ENCODE data around the gene SLC7A1.

DNA sequence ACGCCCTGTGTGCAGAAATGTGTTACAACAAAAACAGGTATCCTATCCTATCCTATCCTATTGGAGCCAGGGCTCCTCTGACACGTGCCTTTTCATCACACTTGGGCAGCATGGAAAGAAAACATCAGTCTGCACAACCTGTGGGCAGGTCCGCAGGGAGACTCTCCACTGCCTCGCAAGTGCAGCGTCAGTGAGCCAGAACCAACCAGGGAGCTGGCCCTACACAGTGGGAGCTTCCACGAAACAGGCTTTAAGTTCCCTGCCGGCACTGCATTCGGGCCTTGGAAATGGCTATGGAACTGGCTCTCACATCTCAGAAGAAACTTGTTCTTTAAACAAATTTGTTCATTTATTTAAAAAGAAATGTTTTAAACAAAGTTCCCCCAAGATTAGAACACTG, 49.5 kb downstream of the SLC7A1 start:
- TF ChIP-seq, protein P1, sequence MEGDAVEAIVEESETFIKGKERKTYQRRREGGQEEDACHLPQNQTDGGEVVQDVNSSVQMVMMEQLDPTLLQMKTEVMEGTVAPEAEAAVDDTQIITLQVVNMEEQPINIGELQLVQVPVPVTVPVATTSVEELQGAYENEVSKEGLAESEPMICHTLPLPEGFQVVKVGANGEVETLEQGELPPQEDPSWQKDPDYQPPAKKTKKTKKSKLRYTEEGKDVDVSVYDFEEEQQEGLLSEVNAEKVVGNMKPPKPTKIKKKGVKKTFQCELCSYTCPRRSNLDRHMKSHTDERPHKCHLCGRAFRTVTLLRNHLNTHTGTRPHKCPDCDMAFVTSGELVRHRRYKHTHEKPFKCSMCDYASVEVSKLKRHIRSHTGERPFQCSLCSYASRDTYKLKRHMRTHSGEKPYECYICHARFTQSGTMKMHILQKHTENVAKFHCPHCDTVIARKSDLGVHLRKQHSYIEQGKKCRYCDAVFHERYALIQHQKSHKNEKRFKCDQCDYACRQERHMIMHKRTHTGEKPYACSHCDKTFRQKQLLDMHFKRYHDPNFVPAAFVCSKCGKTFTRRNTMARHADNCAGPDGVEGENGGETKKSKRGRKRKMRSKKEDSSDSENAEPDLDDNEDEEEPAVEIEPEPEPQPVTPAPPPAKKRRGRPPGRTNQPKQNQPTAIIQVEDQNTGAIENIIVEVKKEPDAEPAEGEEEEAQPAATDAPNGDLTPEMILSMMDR (conservative IDR thresholded peaks at IDR 0.05) = no peak
- no peak for TF ChIP-seq EZH2 (IDR thresholded peaks at IDR 0.05; ENCODE audit: low read depth)
